Measurements from ENCODE around the gene DNMBP.
A peak's percentile ranks its signal among the peaks of the same experiment; 100 is the strongest.

DNMBP gene

GRCh38 chr10:100009793-100010676 lies at the start of gene DNMBP:
TSS of gene DNMBP (minus strand) at chr10:100009947. CDS start at chr10:99972124, 37,823 bp downstream.
- TF ChIP-seq GATA1 (IDR thresholded peaks at IDR 0.05; ENCODE audit: low read depth, low read length) (no peak), POLR2A (IDR thresholded peaks at IDR 0.05; ENCODE audit: low read length) (no peak)
- DNase-seq = peak; percentile 87 to 92

- TF ChIP-seq GATA1 (IDR thresholded peaks at IDR 0.05; ENCODE audit: low read depth, low read length) = no peak
- DNase-seq = no peak
Measured at GRCh38 chr10:100057948-100058347, 48.2 kb upstream of the DNMBP start.

- TF ChIP-seq GATA1 (IDR thresholded peaks at IDR 0.05; ENCODE audit: low read depth, low read length) (no peak), POLR2A (IDR thresholded peaks at IDR 0.05; ENCODE audit: low read length) (no peak)
- DNase-seq = no peak
Measured at GRCh38 chr10:100053686-100054460, 44.1 kb upstream of the DNMBP start.

DNA sequence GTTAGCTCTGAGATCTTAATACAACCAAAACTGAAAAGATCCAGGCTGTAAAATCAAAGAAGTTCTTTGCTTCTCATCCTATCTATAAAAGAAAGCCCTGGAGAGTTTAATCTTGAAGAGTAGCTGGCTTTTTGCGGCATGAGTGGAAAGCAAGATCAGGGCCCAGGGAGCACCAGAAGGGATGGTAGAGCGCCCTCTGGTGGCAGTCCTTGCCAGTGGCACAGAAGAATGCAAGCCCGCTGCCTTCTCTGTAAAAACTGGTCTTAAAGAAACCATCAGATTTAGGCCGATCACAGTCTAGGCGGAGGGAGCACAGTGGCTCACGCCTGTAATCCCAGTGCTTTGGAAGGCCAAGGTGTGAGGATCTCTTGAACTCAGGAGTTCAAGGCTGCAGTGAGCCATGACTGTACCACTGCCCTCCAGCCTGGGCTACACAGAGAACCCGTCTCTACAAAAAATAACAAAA lies 36.3 kb upstream of the DNMBP start:
- peak; percentile 67 to 82 for DNase-seq
- TF ChIP-seq POLR2A (IDR thresholded peaks at IDR 0.05; ENCODE audit: low read length) (no peak), GATA1 (IDR thresholded peaks at IDR 0.05; ENCODE audit: low read depth, low read length) (no peak)

- TF ChIP-seq GATA1 (IDR thresholded peaks at IDR 0.05; ENCODE audit: low read depth, low read length) = no peak
- DNase-seq = no peak
Measured at GRCh38 chr10:100045592-100045991, 35.8 kb upstream of the DNMBP start.

DNA sequence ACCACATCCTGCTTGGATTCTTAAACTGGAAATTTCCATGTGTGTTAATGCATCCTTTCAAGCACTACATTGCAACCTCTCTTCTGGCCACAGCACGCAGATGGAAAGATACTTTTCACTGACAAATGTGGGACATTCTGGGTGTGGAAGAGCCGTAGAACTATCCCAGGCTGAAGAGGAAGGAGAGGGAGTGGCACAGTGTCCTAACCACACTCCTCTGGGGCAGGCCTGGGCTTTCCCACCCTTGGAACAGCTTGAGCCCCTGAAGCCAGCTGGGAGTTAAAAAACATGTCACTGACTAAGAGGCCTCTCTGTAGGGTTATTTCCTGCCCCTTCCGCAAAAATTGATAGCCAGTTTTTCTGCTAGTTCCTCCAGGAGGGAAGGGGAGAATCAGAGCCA lies 34.0 kb upstream of the DNMBP start:
- no peak for DNase-seq
- no peak for TF ChIP-seq POLR2A (IDR thresholded peaks at IDR 0.05; ENCODE audit: low read length)
- no peak for TF ChIP-seq GATA1 (IDR thresholded peaks at IDR 0.05; ENCODE audit: low read depth, low read length)

- TF ChIP-seq GATA1 (IDR thresholded peaks at IDR 0.05; ENCODE audit: low read depth, low read length) (no peak), POLR2A (IDR thresholded peaks at IDR 0.05; ENCODE audit: low read length) (no peak)
- no peak for DNase-seq
Measured at GRCh38 chr10:100043344-100043743, 33.6 kb upstream of the DNMBP start.

GRCh38 chr10:100041306-100042002 lies 31.7 kb upstream of the DNMBP start:
- TF ChIP-seq GATA1 (IDR thresholded peaks at IDR 0.05; ENCODE audit: low read depth, low read length) (no peak), POLR2A (IDR thresholded peaks at IDR 0.05; ENCODE audit: low read length) (no peak)
- DNase-seq = no peak

GRCh38 chr10:100038561-100039071 lies 28.9 kb upstream of the DNMBP start:
- no peak for DNase-seq
- no peak for TF ChIP-seq POLR2A (IDR thresholded peaks at IDR 0.05; ENCODE audit: low read length)
- no peak for TF ChIP-seq GATA1 (IDR thresholded peaks at IDR 0.05; ENCODE audit: low read depth, low read length)

- TF ChIP-seq GATA1 (IDR thresholded peaks at IDR 0.05; ENCODE audit: low read depth, low read length) = no peak
- no peak for TF ChIP-seq POLR2A (IDR thresholded peaks at IDR 0.05; ENCODE audit: low read length)
- DNase-seq = no peak
Measured at GRCh38 chr10:100037758-100038315, 28.1 kb upstream of the DNMBP start.

- TF ChIP-seq GATA1 (IDR thresholded peaks at IDR 0.05; ENCODE audit: low read depth, low read length) = no peak
Measured at GRCh38 chr10:100036850-100037249, 27.1 kb upstream of the DNMBP start.

GRCh38 chr10:100033766-100034418 lies 24.1 kb upstream of the DNMBP start:
- no peak for DNase-seq
- TF ChIP-seq POLR2A (IDR thresholded peaks at IDR 0.05; ENCODE audit: low read length) (no peak), GATA1 (IDR thresholded peaks at IDR 0.05; ENCODE audit: low read depth, low read length) (no peak)

More at GRCh38 chr10:100036850-100037249, 27.1 kb upstream of the DNMBP start:
- DNase-seq = no peak

- TF ChIP-seq GATA1 (IDR thresholded peaks at IDR 0.05; ENCODE audit: low read depth, low read length) = no peak
- TF ChIP-seq POLR2A (IDR thresholded peaks at IDR 0.05; ENCODE audit: low read length) = no peak
- no peak for DNase-seq
Measured at GRCh38 chr10:100027416-100027815, 17.7 kb upstream of the DNMBP start.
